Measurements from ENCODE around the gene SLAIN2. TPM values are rescaled to one million over a fixed set of nuclear protein-coding genes. Genes with fewer than 3 reads are reported as not detected.
"Not testable (repeated sequence)": the region's sequence is repeated elsewhere in the genome, so short reads cannot be mapped to it uniquely, and the experiment has no call there.

The SLAIN2 gene
- total and polyA plus RNA-seq, 2 of the 4 experiments (the other 2 are of a cell fraction), result 23.3 to 53.0 TPM

- ATAC-seq (ENCODE audit: low read depth); H3K9me1 ChIP-seq (ENCODE audit: insufficient read depth, low read length); POLR2A ChIA-PET (ENCODE audit: unreplicated experiment); H4K5ac ChIP-seq (ENCODE audit: low read depth, low read length); H3K4me1 ChIP-seq (ENCODE audit: control insufficient read depth, insufficient read depth, low read length); in situ Hi-C loops (cut with MboI; ENCODE audit: low sequenced_read_pairs); BruUV-seq (replicated peaks); H2BK15ac ChIP-seq (ENCODE audit: low read depth, low read length); H2AK5ac ChIP-seq (ENCODE audit: low read depth, low read length); H2AFZ ChIP-seq (replicated peaks; ENCODE audit: low read length, poor library complexity); H2BK20ac ChIP-seq (ENCODE audit: low read depth, low read length); H3K4me3 ChIP-seq (ENCODE audit: insufficient read depth, low read depth, low read length); H3K79me1 ChIP-seq (ENCODE audit: low read depth in 1 of 2, low read length in 2 of 2); H4K91ac ChIP-seq (ENCODE audit: insufficient read depth, low read depth, low read length); H3K18ac ChIP-seq (ENCODE audit: low read depth, low read length); H3K4ac ChIP-seq (ENCODE audit: low read depth, low read length); H4K20me1 ChIP-seq (ENCODE audit: insufficient read depth, low read length); H3K9ac ChIP-seq (ENCODE audit: low read depth, low read length); H2BK120ac ChIP-seq (ENCODE audit: low read depth, low read length); H2AK9ac ChIP-seq (replicated peaks; ENCODE audit: low read depth, low read length, poor library complexity); H3K23ac ChIP-seq (ENCODE audit: low read depth, low read length); H2BK5ac ChIP-seq (ENCODE audit: low read depth, low read length, poor library complexity, severe bottlenecking); H3K36me3 ChIP-seq (ENCODE audit: control insufficient read depth, insufficient read depth, low read length); H3K9me3 ChIP-seq (ENCODE audit: control insufficient read depth, insufficient read depth, low read length); H3K27ac ChIP-seq (ENCODE audit: insufficient read depth, low read length); H3K14ac ChIP-seq (replicated peaks; ENCODE audit: low read depth, low read length); H3K56ac ChIP-seq (ENCODE audit: extremely low read depth, insufficient read depth, low read length); H3K4me2 ChIP-seq (ENCODE audit: low read depth, low read length); H3K27me3 ChIP-seq (ENCODE audit: control insufficient read depth, insufficient read depth, low read length); H4K8ac ChIP-seq (ENCODE audit: low read depth in 2 of 2, low read length in 2 of 2); CTCF ChIA-PET; dilution Hi-C loops (cut with HindIII; ENCODE audit: low sequenced_read_pairs, unreplicated experiment); DNase-seq: not testable (repeated sequence)
- intact Hi-C loops (cut with micrococcal nuclease), result loop anchor here (10.0 kb wide), 1 partner anchor 53 kb away; no protein-coding TSS in a partner anchor
- no CpG with 5 or more reads among the region's 3 CpGs for WGBS, 2 experiments (ENCODE audit: extremely low coverage in 2 of 2, insufficient read length in 1 of 2)
Observed at GRCh38 chr4:48451656-48452055, 110.3 kb downstream of the SLAIN2 start.
